ENCODE data around the gene MEF2D.

MEF2D gene

GRCh38 chr1:156487862-156488261, 12.7 kb downstream of the MEF2D start:
- TF ChIP-seq TOX (CRISPR knock-in tag; IDR thresholded peaks at IDR 0.05; ENCODE audit: borderline replicate concordance) (no peak), ISL1 (CRISPR knock-in tag; IDR thresholded peaks at IDR 0.05) (no peak), CSRNP3 (CRISPR knock-in tag; IDR thresholded peaks at IDR 0.05) (no peak), OSR1 (CRISPR knock-in tag; IDR thresholded peaks at IDR 0.05) (no peak), CREB5 (CRISPR knock-in tag; IDR thresholded peaks at IDR 0.05; ENCODE audit: low read depth) (no peak), ZNF8 (CRISPR knock-in tag; IDR thresholded peaks at IDR 0.05) (no peak), TCF4 (CRISPR knock-in tag; IDR thresholded peaks at IDR 0.05; ENCODE audit: borderline replicate concordance) (no peak), GLIS3 (CRISPR knock-in tag; IDR thresholded peaks at IDR 0.05) (no peak), ESRRG (CRISPR knock-in tag; IDR thresholded peaks at IDR 0.05) (no peak), ZC3H10 (CRISPR knock-in tag; IDR thresholded peaks at IDR 0.05) (no peak), TSHZ2 (CRISPR knock-in tag; IDR thresholded peaks at IDR 0.05) (no peak), ZNF565 (CRISPR knock-in tag; conservative IDR thresholded peaks at IDR 0.05; ENCODE audit: low read depth) (no peak), ZFP3 (CRISPR knock-in tag; IDR thresholded peaks at IDR 0.05) (no peak), ARNTL (CRISPR knock-in tag; IDR thresholded peaks at IDR 0.05; ENCODE audit: borderline replicate concordance, low read depth) (no peak)
- no peak for ATAC-seq

- ATAC-seq = no peak
- TF ChIP-seq CREB5 (CRISPR knock-in tag; IDR thresholded peaks at IDR 0.05; ENCODE audit: low read depth) (no peak), POU6F1 (CRISPR knock-in tag; IDR thresholded peaks at IDR 0.05; ENCODE audit: borderline replicate concordance, low read depth) (no peak), CSDC2 (CRISPR knock-in tag; IDR thresholded peaks at IDR 0.05) (no peak), PPARA (CRISPR knock-in tag; IDR thresholded peaks at IDR 0.05; ENCODE audit: borderline replicate concordance) (no peak), OSR1 (CRISPR knock-in tag; IDR thresholded peaks at IDR 0.05) (no peak), ZNF8 (CRISPR knock-in tag; IDR thresholded peaks at IDR 0.05) (no peak), CSRNP3 (CRISPR knock-in tag; IDR thresholded peaks at IDR 0.05) (no peak), RARB (CRISPR knock-in tag; IDR thresholded peaks at IDR 0.05) (no peak), SNAI2 (CRISPR knock-in tag; IDR thresholded peaks at IDR 0.05) (no peak), ZNF70 (CRISPR knock-in tag; IDR thresholded peaks at IDR 0.05) (no peak), ESRRG (CRISPR knock-in tag; IDR thresholded peaks at IDR 0.05) (no peak), GLIS3 (CRISPR knock-in tag; IDR thresholded peaks at IDR 0.05) (no peak), ZFP3 (CRISPR knock-in tag; IDR thresholded peaks at IDR 0.05) (no peak), ISL1 (CRISPR knock-in tag; IDR thresholded peaks at IDR 0.05) (no peak), TOX (CRISPR knock-in tag; IDR thresholded peaks at IDR 0.05; ENCODE audit: borderline replicate concordance) (no peak), ARNTL (CRISPR knock-in tag; IDR thresholded peaks at IDR 0.05; ENCODE audit: borderline replicate concordance, low read depth) (no peak)
Measured at GRCh38 chr1:156486421-156487344, 13.9 kb downstream of the MEF2D start.
